Trophoblast cell (in vitro differentiated cells and primary cell): ENCODE measurements around the gene TNIK.
A peak's percentile ranks its signal among the peaks of the same experiment; 100 is the strongest.

Experiments used
- DNase-seq, 2 donors: peaks; one replicate each; pipeline ENCODE4 v3.0.0-alpha.2; 2016
- H2AFZ ChIP-seq: 2 replicates; pipeline ENCODE4 v1.6.1; 2013; ENCODE audit warnings: low read length, moderate library complexity, mild to moderate bottlenecking; ENCODE audit not compliant: insufficient read depth, poor library complexity
- H2AK5ac ChIP-seq: 2 replicates; pipeline ENCODE4 v1.6.1; 2013; ENCODE audit warnings: mild to moderate bottlenecking, low read length
- H2BK120ac ChIP-seq: 2 replicates; pipeline ENCODE4 v1.6.1; 2013; ENCODE audit warnings: low read length, mild to moderate bottlenecking, moderate library complexity; ENCODE audit not compliant: insufficient read depth, poor library complexity
- H2BK12ac ChIP-seq: 2 replicates; pipeline ENCODE4 v1.6.1; 2013; ENCODE audit warnings: mild to moderate bottlenecking, low read length, moderate library complexity
- H2BK5ac ChIP-seq: 2 replicates; pipeline ENCODE4 v1.6.1; 2013; ENCODE audit warnings: low read length, low read depth, moderate library complexity, mild to moderate bottlenecking; ENCODE audit not compliant: poor library complexity
- H3K14ac ChIP-seq: 2 replicates; pipeline ENCODE4 v1.6.1; 2013; ENCODE audit warnings: mild to moderate bottlenecking, low read length
- H3K18ac ChIP-seq: 2 replicates; pipeline ENCODE4 v1.6.1; 2013; ENCODE audit warnings: mild to moderate bottlenecking, low read length
- H3K23ac ChIP-seq: 2 replicates; pipeline ENCODE4 v1.6.1; 2013; ENCODE audit warnings: low read length
- H3K27ac ChIP-seq: 2 replicates; pipeline ENCODE4 v1.5.1; 2013; ENCODE audit warnings: low read depth, mild to moderate bottlenecking, inconsistent platforms, low read length, moderate library complexity
- H3K27me3 ChIP-seq: 2 replicates; pipeline ENCODE4 v1.6.1; 2013; ENCODE audit warnings: inconsistent platforms, mild to moderate bottlenecking, low read length, moderate library complexity; ENCODE audit not compliant: insufficient read depth
- H3K36me3 ChIP-seq, 2 experiments: 1 replicate in 1 of 2; 2 replicates in 1 of 2; pipeline ENCODE4 v1.6.1; 2013; ENCODE audit warnings: low read length in 2 of 2, mild to moderate bottlenecking in 2 of 2, moderate library complexity in 1 of 2; ENCODE audit not compliant: insufficient read depth in 2 of 2, control insufficient read depth in 1 of 2
- H3K4ac ChIP-seq: 2 replicates; pipeline ENCODE4 v1.6.1; 2013; ENCODE audit warnings: low read depth, mild to moderate bottlenecking, low read length, moderate library complexity
- H3K4me1 ChIP-seq, 2 experiments: 1 replicate in 1 of 2; 2 replicates in 1 of 2; pipeline ENCODE4 v1.6.1; 2013; ENCODE audit warnings: low read length in 2 of 2, mild to moderate bottlenecking in 2 of 2, moderate library complexity in 1 of 2; ENCODE audit not compliant: insufficient read depth in 2 of 2, control insufficient read depth in 1 of 2
- H3K4me2 ChIP-seq: 2 replicates; pipeline ENCODE4 v1.6.1; 2013; ENCODE audit warnings: inconsistent platforms, mild to moderate bottlenecking, low read length, moderate library complexity
- H3K4me3 ChIP-seq: 2 replicates; pipeline ENCODE4 v1.5.1; 2013; ENCODE audit warnings: mild to moderate bottlenecking, low read depth, low read length, inconsistent platforms
- H3K79me1 ChIP-seq: one replicate; pipeline ENCODE4 v1.6.1; 2013; ENCODE audit warnings: low read length
- H3K79me2 ChIP-seq: 2 replicates; pipeline ENCODE4 v1.6.1; 2013; ENCODE audit warnings: low read length, mild to moderate bottlenecking; ENCODE audit not compliant: control insufficient read depth, insufficient read depth, poor library complexity
- H3K9ac ChIP-seq: 2 replicates; pipeline ENCODE4 v1.6.1; 2013; ENCODE audit warnings: mild to moderate bottlenecking, low read length
- H3K9me3 ChIP-seq: 2 replicates; pipeline ENCODE4 v1.6.1; 2013; ENCODE audit warnings: low read depth, mild to moderate bottlenecking, control low read depth, inconsistent platforms, low read length; ENCODE audit not compliant: insufficient read depth
- H4K12ac ChIP-seq: 2 replicates; pipeline ENCODE4 v1.6.1; 2013; ENCODE audit warnings: low read depth, mild to moderate bottlenecking, low read length, moderate library complexity
- H4K8ac ChIP-seq: 2 replicates; pipeline ENCODE4 v1.6.1; 2013; ENCODE audit warnings: low read depth, mild to moderate bottlenecking, low read length, moderate library complexity
- H4K91ac ChIP-seq: one replicate; pipeline ENCODE4 v1.6.1; 2013; ENCODE audit warnings: low read depth, mild to moderate bottlenecking, low read length, moderate library complexity
- WGBS: extraction: QIAGEN DNeasy Blood & Tissue Kit; methylation state at CpG from one replicate; pipeline ENCODE4 v1.1.7; 2013; ENCODE audit warnings: missing lambda C conversion rate; ENCODE audit not compliant: insufficient read length, insufficient coverage; ENCODE audit errors: extremely low coverage; 5-methylcytosine and 5-hydroxymethylcytosine counted together

TNIK gene

GRCh38 chr3:171284308-171285075, 175.7 kb downstream of the TNIK start:
- H3K4me3 ChIP-seq: no peak overlapping the region
- H3K9ac ChIP-seq: no peak overlapping the region
- no peak overlapping the region for H3K14ac ChIP-seq
- WGBS: no CpG with 5 or more reads among the region's 5 CpGs
- H3K4me1 ChIP-seq: peaks cover 0 to 2% of the 10 kb centered on the region in 2 experiments
- no peak overlapping the region for H4K91ac ChIP-seq
- H4K8ac ChIP-seq: no peak overlapping the region
- no peaks in the 10 kb centered on the region for H3K9me3 ChIP-seq
- no peak overlapping the region for H3K4ac ChIP-seq
- H3K79me1 ChIP-seq: no peaks in the 10 kb centered on the region
- no peaks in the 10 kb centered on the region for H3K79me2 ChIP-seq
- no peak overlapping the region for H3K23ac ChIP-seq
- no peak overlapping the region for H2BK5ac ChIP-seq
- DNase-seq: peak in 1 of 2 donors; percentile 13
- no peak overlapping the region for H3K4me2 ChIP-seq
- no peak overlapping the region for H3K18ac ChIP-seq
- H3K36me3 ChIP-seq: no peaks in the 10 kb centered on the region
- no peaks in the 10 kb centered on the region for H3K27me3 ChIP-seq
- H2AK5ac ChIP-seq: no peak overlapping the region
- H2BK12ac ChIP-seq: no peak overlapping the region
- H3K27ac ChIP-seq: no peak overlapping the region
- no peak overlapping the region for H4K12ac ChIP-seq
- H2AFZ ChIP-seq: no peak overlapping the region
- no peak overlapping the region for H2BK120ac ChIP-seq

- H3K79me2 ChIP-seq: no peaks in the 10 kb centered on the region
- H3K4me1 ChIP-seq: peaks cover 0 to 2% of the 10 kb centered on the region in 2 experiments
- no peak overlapping the region for H3K27ac ChIP-seq
- H3K18ac ChIP-seq: no peak overlapping the region
- H3K27me3 ChIP-seq: no peaks in the 10 kb centered on the region
- no peak overlapping the region for H2BK120ac ChIP-seq
- H3K79me1 ChIP-seq: no peaks in the 10 kb centered on the region
- no peaks in the 10 kb centered on the region for H3K9me3 ChIP-seq
- H3K4me3 ChIP-seq: no peak overlapping the region
- H2AFZ ChIP-seq: no peak overlapping the region
- no peak overlapping the region for H4K8ac ChIP-seq
- no peak overlapping the region for H3K14ac ChIP-seq
- H3K4ac ChIP-seq: no peak overlapping the region
- WGBS: no CpG with 5 or more reads among the region's 4 CpGs
- no peak overlapping the region for H3K9ac ChIP-seq
- H4K12ac ChIP-seq: no peak overlapping the region
- H4K91ac ChIP-seq: no peak overlapping the region
- H2AK5ac ChIP-seq: no peak overlapping the region
- H3K36me3 ChIP-seq: no peaks in the 10 kb centered on the region
- H2BK12ac ChIP-seq: no peak overlapping the region
- H2BK5ac ChIP-seq: no peak overlapping the region
- no peak overlapping the region for H3K4me2 ChIP-seq
- no peak overlapping the region for H3K23ac ChIP-seq
- no peak for DNase-seq
Measured at GRCh38 chr3:171283848-171284222, 176.4 kb downstream of the TNIK start.

- Histone ChIP-seq H2AFZ (no peak overlapping the region), H4K12ac (no peak overlapping the region), H3K4me3 (no peak overlapping the region), H3K23ac (no peak overlapping the region), H3K4ac (no peak overlapping the region), H3K27me3 (no peaks in the 10 kb centered on the region), H3K9ac (no peak overlapping the region), H3K4me2 (no peak overlapping the region), H3K36me3 (no peaks in the 10 kb centered on the region), H3K18ac (no peak overlapping the region), H3K14ac (no peak overlapping the region), H2BK12ac (no peak overlapping the region), H4K8ac (no peak overlapping the region), H4K91ac (no peak overlapping the region), H3K27ac (no peak overlapping the region), H3K9me3 (no peaks in the 10 kb centered on the region), H3K4me1 (peaks cover 0 to 2% of the 10 kb centered on the region in 2 experiments), H3K79me1 (no peaks in the 10 kb centered on the region), H3K79me2 (no peaks in the 10 kb centered on the region), H2BK5ac (no peak overlapping the region), H2BK120ac (no peak overlapping the region), H2AK5ac (no peak overlapping the region)
- no CpG with 5 or more reads among the region's 6 CpGs for WGBS
- no peak for DNase-seq
Measured at GRCh38 chr3:171283183-171283847, 176.9 kb downstream of the TNIK start.

GRCh38 chr3:171282041-171282440, 178.2 kb downstream of the TNIK start:
- no peaks in the 10 kb centered on the region for H3K79me1 ChIP-seq
- no peak overlapping the region for H3K23ac ChIP-seq
- H4K12ac ChIP-seq: no peak overlapping the region
- H4K8ac ChIP-seq: no peak overlapping the region
- H3K4me1 ChIP-seq: peaks cover 0 to 2% of the 10 kb centered on the region in 2 experiments
- no peak overlapping the region for H2BK12ac ChIP-seq
- no peak overlapping the region for H3K4ac ChIP-seq
- H2BK120ac ChIP-seq: no peak overlapping the region
- WGBS: no CpG with 5 or more reads among the region's 4 CpGs
- no peak overlapping the region for H2AFZ ChIP-seq
- H3K18ac ChIP-seq: no peak overlapping the region
- H3K27me3 ChIP-seq: no peaks in the 10 kb centered on the region
- H3K27ac ChIP-seq: no peak overlapping the region
- no peak overlapping the region for H2BK5ac ChIP-seq
- H2AK5ac ChIP-seq: no peak overlapping the region
- no peak overlapping the region for H3K9ac ChIP-seq
- no peaks in the 10 kb centered on the region for H3K9me3 ChIP-seq
- H3K14ac ChIP-seq: no peak overlapping the region
- H3K36me3 ChIP-seq: no peaks in the 10 kb centered on the region
- no peak overlapping the region for H3K4me2 ChIP-seq
- H3K79me2 ChIP-seq: no peaks in the 10 kb centered on the region
- no peak overlapping the region for H3K4me3 ChIP-seq
- DNase-seq: no peak
- H4K91ac ChIP-seq: no peak overlapping the region
